SK-N-SH (cell line): ENCODE measurements around the gene RBM24. TPM values are rescaled to one million over a fixed set of nuclear protein-coding genes. Genes with fewer than 3 reads are reported as not detected.

ENCODE experiments used
- CTCF ChIA-PET: fragments of 300-600, 350-600 bp; formaldehyde crosslinking; extraction: SDS; loops from one replicate; lab custom pipeline; 2021; lab: Yijun Ruan, JAX
- POLR2A ChIA-PET: fragments of 350-600 bp; sonication (Branson Sonifier 250); formaldehyde crosslinking; extraction: SDS; loops from one replicate; lab custom pipeline; 2020; ENCODE audit warnings: antibody characterized with exemption, inconsistent platforms; lab: Yijun Ruan, JAX
- DNase-seq: peaks from one replicate; pipeline ENCODE4 v3.0.0; 2012
- H2AFZ ChIP-seq: fragments of 200-600 bp; sonication (generic); 2 replicates; pipeline ENCODE4 v1.8.1; 2016; ENCODE audit warnings: antibody characterized with exemption, mild to moderate bottlenecking, low read depth
- H3F3A ChIP-seq: fragments of 200-600 bp; sonication (generic); replicated peaks from 2 replicates; pipeline ENCODE3; 2016; ENCODE audit warnings: antibody characterized with exemption, mild to moderate bottlenecking; ENCODE audit not compliant: insufficient read depth
- H3K27ac ChIP-seq, 2 experiments: fragments of 200-500 bp in 1 of 2; fragments of 200-600 bp in 1 of 2; sonication (Bioruptor generic) in 1 of 2; sonication (generic), shearing (Covaris generic) in 1 of 2; 2 replicates each; pipeline versions ENCODE4 v1.5.1 to v1.6.1; 2014 to 2016; ENCODE audit warnings: low read depth in 2 of 2, inconsistent platforms in 1 of 2, low read length in 1 of 2, mild to moderate bottlenecking in 1 of 2, mixed read lengths in 1 of 2
- H3K27me3 ChIP-seq: fragments of 200-600 bp; sonication (generic), shearing (Covaris generic); 2 replicates; pipeline ENCODE4 v1.6.1; 2016; ENCODE audit warnings: mixed run types; ENCODE audit not compliant: insufficient read depth
- H3K36me3 ChIP-seq, 2 experiments: fragments of 200-500 bp in 1 of 2; fragments of 200-600 bp in 1 of 2; sonication (Bioruptor generic) in 1 of 2; sonication (generic) in 1 of 2; replicated peaks in 1 of 2; 2 replicates each; pipeline versions ENCODE3 to v1.5.1; 2014 to 2016; ENCODE audit warnings: low read length in 1 of 2, mild to moderate bottlenecking in 1 of 2; ENCODE audit not compliant: insufficient read depth in 2 of 2, control insufficient read depth in 1 of 2
- H3K4me1 ChIP-seq, 2 experiments: fragments of 200-500 bp in 1 of 2; fragments of 200-600 bp in 1 of 2; sonication (Bioruptor generic) in 1 of 2; sonication (generic), shearing (Covaris generic) in 1 of 2; 2 replicates each; pipeline versions ENCODE4 v1.5.1 to v1.6.1; 2014 to 2016; ENCODE audit warnings: low read depth in 1 of 2, low read length in 1 of 2, mixed run types in 1 of 2; ENCODE audit not compliant: insufficient read depth in 2 of 2, control insufficient read depth in 1 of 2
- H3K4me2 ChIP-seq: fragments of 200-600 bp; sonication (generic), shearing (Covaris generic); 2 replicates; pipeline ENCODE4 v1.6.1; 2017; ENCODE audit warnings: mixed run types
- H3K4me3 ChIP-seq, 2 experiments: fragments of 200-500 bp in 1 of 2; fragments of 200-600 bp in 1 of 2; sonication (Bioruptor generic) in 1 of 2; sonication (generic), shearing (Covaris generic) in 1 of 2; 2 replicates each; pipeline versions ENCODE4 v1.5.1 to v1.8.1; 2014 to 2016; ENCODE audit warnings: low read depth in 2 of 2, inconsistent platforms in 1 of 2, low read length in 1 of 2, mild to moderate bottlenecking in 1 of 2, mixed read lengths in 1 of 2, moderate library complexity in 1 of 2
- H3K79me2 ChIP-seq: fragments of 200-600 bp; sonication (generic); 2 replicates; pipeline ENCODE4 v1.8.1; 2017; ENCODE audit warnings: mild to moderate bottlenecking; ENCODE audit not compliant: insufficient read depth
- H3K9ac ChIP-seq: fragments of 200-600 bp; sonication (generic); 2 replicates; pipeline ENCODE4 v1.6.1; 2017; ENCODE audit warnings: mixed run types
- H3K9me2 ChIP-seq: fragments of 200-600 bp; sonication (generic); 2 replicates; pipeline ENCODE4 v1.6.1; 2017; ENCODE audit warnings: mixed run types
- H3K9me3 ChIP-seq: fragments of 200-600 bp; sonication (generic); 2 replicates; pipeline ENCODE4 v1.6.1; 2017; ENCODE audit warnings: mixed run types, mild to moderate bottlenecking, moderate library complexity
- H4K20me1 ChIP-seq: fragments of 200-600 bp; sonication (generic); 2 replicates; pipeline ENCODE4 v1.6.1; 2017; ENCODE audit warnings: mild to moderate bottlenecking, mixed run types; ENCODE audit not compliant: insufficient read depth
- CHD2 ChIP-seq: fragments of 150-350 bp; IDR thresholded peaks from 2 replicates; pipeline ENCODE4 v1.6.1; 2018; ENCODE audit warnings: low read length; ENCODE audit not compliant: partially characterized antibody
- CTCF ChIP-seq: fragments of 200-600 bp; sonication (generic); IDR thresholded peaks from 2 replicates; pipeline ENCODE4 v1.6.1; 2017; ENCODE audit warnings: antibody characterized with exemption, mild to moderate bottlenecking, moderate library complexity
- EZH2phosphoT487 ChIP-seq: fragments of 200-600 bp; sonication (generic); IDR thresholded peaks from 2 replicates; pipeline ENCODE4 v1.6.1; 2017; ENCODE audit warnings: low read depth, mixed run types, mild to moderate bottlenecking, antibody characterized with exemption, moderate library complexity, borderline replicate concordance
- GATA2 ChIP-seq: sonication (generic); formaldehyde crosslinking; IDR thresholded peaks from 2 replicates; pipeline ENCODE4 v1.5.0; 2020; ENCODE audit warnings: mild to moderate bottlenecking, missing genetic modification reagents
- MAX ChIP-seq: IDR thresholded peaks from 2 replicates; pipeline ENCODE4 v1.4.0; 2012; ENCODE audit warnings: low read depth
- MXI1 ChIP-seq: IDR thresholded peaks from 2 replicates; pipeline ENCODE4 v1.6.1; 2012; ENCODE audit warnings: mild to moderate bottlenecking, low read depth, low read length, improper control_type of control experiment
- NFIC ChIP-seq: IDR thresholded peaks from 2 replicates; pipeline ENCODE4 v1.4.0; 2012; ENCODE audit warnings: borderline replicate concordance
- PBX3 ChIP-seq: IDR thresholded peaks from 2 replicates; pipeline ENCODE4; 2012
- POLR2AphosphoS5 ChIP-seq: IDR thresholded peaks from 2 replicates; pipeline ENCODE4 v1.6.1; 2012; ENCODE audit warnings: low read depth, low read length
- RCOR1 ChIP-seq: fragments of 150-350 bp; IDR thresholded peaks from 2 replicates; pipeline ENCODE4 v1.6.1; 2017; ENCODE audit warnings: antibody characterized with exemption, low read length
- REST ChIP-seq: IDR thresholded peaks from 2 replicates; pipeline ENCODE4 v1.6.1; 2012; ENCODE audit warnings: mild to moderate bottlenecking, low read depth, low read length, moderate library complexity
- RXRA ChIP-seq: IDR thresholded peaks from 2 replicates; pipeline ENCODE4 v1.4.0; 2012; ENCODE audit warnings: low read depth, mild to moderate bottlenecking, borderline replicate concordance
- TAF1 ChIP-seq: IDR thresholded peaks from 2 replicates; pipeline ENCODE4 v1.6.1; 2012; ENCODE audit warnings: low read depth, mild to moderate bottlenecking, low read length, moderate library complexity, borderline replicate concordance
- ZBTB33 ChIP-seq: IDR thresholded peaks from 2 replicates; pipeline ENCODE4 v1.4.0; 2012; ENCODE audit warnings: low read depth, borderline replicate concordance
- WGBS: methylation state at CpG from one replicate; pipeline ENCODE4 v1.1.6; 2017; ENCODE audit warnings: low lambda C conversion rate; 5-methylcytosine and 5-hydroxymethylcytosine counted together
- polyA plus RNA-seq, 3 experiments: library from polyadenylated mRNA; depleted of rRNA; stranded (reverse); fragments of >200 nt; gene quantifications; 2 replicates each; pipeline ENCODE4 v1.2.3, GENCODE V29; 2012

RBM24 gene
- polyA plus RNA-seq, 1 of the 3 experiments (the other 2 are of a cell fraction): 0.20 TPM

- CTCF ChIA-PET: no interaction called here
- POLR2A ChIA-PET: no interaction called here
- Histone ChIP-seq H3K9ac (no peak overlapping the region), H3K27ac (no peak overlapping the region), H3K27me3 (no peaks in the 10 kb centered on the region), H3K79me2 (no peaks in the 10 kb centered on the region), H3K9me2 (no peaks in the 10 kb centered on the region), H3K36me3 (no peaks in the 10 kb centered on the region), H3K4me1 (no peaks in the 10 kb centered on the region), H3F3A (no peaks in the 10 kb centered on the region), H4K20me1 (no peaks in the 10 kb centered on the region), H2AFZ (no peak overlapping the region), H3K4me3 (no peak overlapping the region), H3K9me3 (no peaks in the 10 kb centered on the region), H3K4me2 (no peak overlapping the region)
- DNase-seq: no peak
- WGBS: 98% methylated on average over 2 of the region's 2 CpGs
- no peak for TF ChIP-seq NFIC
- TF ChIP-seq EZH2phosphoT487: no peak
- TF ChIP-seq RXRA: no peak
- TF ChIP-seq PBX3: no peak
- no peak for TF ChIP-seq RCOR1
- no peak for TF ChIP-seq GATA2 (CRISPR knock-in tag)
- no peak for TF ChIP-seq POLR2AphosphoS5
- no peak for TF ChIP-seq CTCF
- no peak for TF ChIP-seq REST
- no peak for TF ChIP-seq CHD2
- no peak for TF ChIP-seq MAX
- TF ChIP-seq MXI1: no peak
- no peak for TF ChIP-seq ZBTB33
- no peak for TF ChIP-seq TAF1
These were observed 58.1 kb downstream of the RBM24 start for GRCh38 chr6:17339308-17339670.
